ENCODE data around the gene FOXA1. TPM values are rescaled to one million over a fixed set of nuclear protein-coding genes. Genes with fewer than 3 reads are reported as not detected.

Gene FOXA1
- total RNA-seq, 1 donor from 2014 or later: 17.3 TPM

DNA sequence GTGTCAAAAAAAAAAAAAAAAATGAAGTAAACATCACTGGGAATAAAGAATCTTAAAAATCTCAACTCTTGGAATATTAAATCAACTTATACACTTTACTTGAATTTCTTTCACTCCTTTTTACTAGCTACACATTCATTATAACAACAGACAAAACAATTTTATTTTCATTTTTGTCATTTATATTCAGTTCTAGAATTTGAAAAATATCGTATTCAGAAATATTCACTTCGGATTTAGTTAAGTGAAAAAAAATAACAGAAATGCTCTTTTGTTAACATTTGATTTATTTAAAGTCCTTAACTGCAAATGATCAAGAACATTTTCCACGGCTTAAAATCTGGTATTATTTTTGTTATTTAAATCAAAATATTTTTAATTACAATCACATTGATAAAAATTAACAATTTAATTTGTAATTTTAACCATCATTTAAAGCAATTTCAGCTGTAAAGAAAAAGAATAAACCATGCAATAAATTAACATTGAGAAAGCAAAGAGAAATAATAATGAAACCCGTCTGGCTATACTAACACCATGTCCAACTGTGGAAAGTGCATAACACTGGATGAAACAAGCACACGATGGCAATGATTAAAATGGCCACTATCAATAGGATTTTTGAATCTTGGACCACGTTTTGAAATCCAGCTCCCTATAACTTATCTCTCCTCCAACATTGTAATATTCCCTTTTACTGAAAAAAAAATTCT lies 5.2 kb downstream of the FOXA1 start:
- DNase-seq (ENCODE audit: low spot score): no peak

GRCh38 chr14:37588956-37589714 lies 5.9 kb downstream of the FOXA1 start:
- DNase-seq (ENCODE audit: low spot score): no peak

DNA sequence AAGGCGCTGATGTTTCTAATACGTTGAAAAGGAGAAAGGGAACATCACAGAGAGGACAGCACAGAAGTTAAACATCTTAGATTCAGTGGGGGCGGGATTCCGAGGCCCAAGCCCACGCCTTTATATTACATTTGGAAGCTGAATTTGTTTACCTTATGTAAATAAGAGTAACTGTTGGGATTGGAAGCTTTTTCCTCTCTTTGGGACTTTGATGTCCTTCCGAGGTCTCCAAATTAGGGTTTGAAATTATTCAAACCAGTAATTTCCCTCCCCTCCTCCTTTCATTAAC lies 6.4 kb downstream of the FOXA1 start:
- DNase-seq (ENCODE audit: low spot score): no peak

- no peak for DNase-seq (ENCODE audit: low spot score)
Measured at GRCh38 chr14:37587881-37588666, 7.0 kb downstream of the FOXA1 start.

DNA sequence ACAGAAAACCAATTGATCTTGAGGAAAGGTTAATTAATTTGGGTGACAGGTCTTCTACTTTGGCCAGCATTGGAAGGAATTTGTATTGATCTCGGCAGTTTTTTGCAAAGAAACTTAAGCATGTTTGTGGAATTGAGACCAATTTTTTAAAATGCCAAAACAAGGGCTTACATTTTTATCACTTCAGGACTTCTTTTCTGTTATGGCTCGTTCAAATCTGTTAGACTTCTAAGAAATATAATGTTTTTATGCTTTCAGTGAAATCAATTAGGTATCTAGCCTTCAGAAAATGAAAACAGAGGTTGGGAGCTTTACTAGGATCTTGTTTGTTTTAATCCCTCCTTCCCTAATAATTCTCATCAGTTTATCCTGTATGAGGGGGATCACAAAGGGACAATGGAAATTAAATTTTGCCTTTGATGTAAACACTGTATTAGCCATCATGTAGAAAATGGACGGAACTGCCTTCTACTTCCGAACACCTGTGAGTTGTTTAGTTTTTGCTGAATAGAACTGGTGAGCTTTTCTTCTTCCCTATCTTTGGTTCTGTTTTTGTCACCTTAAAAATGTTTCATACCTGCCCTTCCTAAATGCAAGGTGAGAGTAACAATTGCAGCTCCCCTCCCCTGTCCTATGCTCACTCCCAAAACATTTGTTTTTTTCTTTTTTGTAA lies 7.8 kb downstream of the FOXA1 start:
- DNase-seq (ENCODE audit: low spot score): no peak

GRCh38 chr14:37586797-37587130 lies 8.3 kb downstream of the FOXA1 start:
- no peak for DNase-seq (ENCODE audit: low spot score)

DNA sequence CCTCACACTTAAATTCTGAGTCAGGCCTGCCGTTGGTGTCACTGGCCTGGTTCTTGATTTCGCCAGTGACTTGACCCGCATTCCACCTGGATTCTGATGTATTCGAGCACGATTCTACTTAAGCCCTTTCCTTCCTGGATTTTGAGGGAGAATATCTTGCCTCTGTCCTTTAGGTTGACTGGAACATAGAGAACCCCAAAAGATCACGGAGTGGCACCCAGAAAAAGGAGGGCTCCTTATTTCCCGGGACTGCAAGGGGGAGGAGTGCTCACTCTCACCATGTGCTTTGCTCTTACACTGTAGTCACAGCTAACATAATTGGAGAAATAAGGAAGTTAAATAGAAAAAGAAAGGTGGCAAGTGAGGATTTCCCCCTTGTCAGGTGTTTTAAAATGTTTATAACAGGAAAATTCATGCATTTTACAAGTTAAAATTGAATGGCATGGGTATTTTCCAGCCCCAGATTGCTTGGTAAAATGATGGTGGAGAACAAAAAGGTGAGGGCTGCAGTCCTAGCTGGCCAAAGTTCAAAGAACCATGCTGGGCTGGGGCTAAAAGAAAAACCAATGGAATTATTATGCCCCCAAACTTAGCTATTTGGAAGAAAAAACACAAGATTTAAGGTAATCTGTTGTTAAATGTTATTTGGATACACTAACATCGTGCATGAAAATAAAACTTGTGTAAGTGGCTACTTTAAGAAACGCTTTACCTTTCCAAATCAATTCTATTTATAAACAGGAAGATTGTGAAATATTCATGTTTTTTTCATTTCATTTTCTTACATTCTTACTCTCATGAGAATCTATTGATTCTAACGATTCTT lies 8.9 kb downstream of the FOXA1 start:
- DNase-seq (ENCODE audit: low spot score): no peak

- DNase-seq (ENCODE audit: low spot score): no peak
Measured at GRCh38 chr14:37585101-37585511, 9.9 kb downstream of the FOXA1 start.

GRCh38 chr14:37584211-37585100 lies 10.6 kb downstream of the FOXA1 start:
- no peak for DNase-seq (ENCODE audit: low spot score)

DNA sequence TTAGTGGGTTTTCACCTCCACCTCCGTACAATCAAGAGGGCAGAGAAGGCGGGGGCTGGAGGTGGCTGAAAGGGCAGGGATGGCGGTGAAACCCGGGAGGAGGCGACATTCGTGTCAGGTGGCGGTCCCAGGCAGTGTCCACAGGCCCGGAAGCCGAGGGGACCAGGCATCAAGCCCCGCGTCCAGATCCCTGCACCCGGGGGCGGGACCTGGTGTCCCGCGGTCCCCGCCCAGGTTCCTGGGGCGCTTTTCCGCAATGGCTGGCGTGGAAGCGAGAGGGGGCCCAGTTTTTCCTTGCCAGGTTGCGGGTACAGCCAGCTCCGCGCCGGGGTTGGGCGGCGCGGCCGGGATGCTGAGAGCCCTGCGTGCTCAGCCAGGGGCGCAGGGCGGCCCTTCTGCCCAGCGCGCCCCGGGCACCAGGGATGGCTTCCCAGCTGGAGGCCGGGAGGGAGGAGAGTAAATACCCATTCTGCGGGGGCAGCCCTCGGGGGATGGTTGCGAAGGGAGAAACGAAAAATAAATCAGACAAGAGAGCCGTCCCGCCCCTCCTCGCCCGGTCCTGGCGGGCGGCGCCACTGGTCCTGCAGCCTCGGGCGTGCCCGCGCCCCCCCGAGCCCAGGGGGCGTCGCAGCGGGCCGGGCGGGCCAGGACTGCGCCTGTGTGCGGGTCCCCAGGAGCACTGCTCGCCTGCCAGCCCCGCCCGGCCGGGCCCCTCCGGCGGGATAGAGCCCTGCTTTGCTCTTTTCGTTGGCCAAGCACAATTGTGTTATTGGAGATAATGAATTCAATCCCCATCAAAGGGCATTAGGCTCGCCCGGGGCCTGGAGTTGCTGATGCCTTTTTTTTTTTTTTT lies 11.5 kb downstream of the FOXA1 start:
- DNase-seq (ENCODE audit: low spot score): no peak

DNA sequence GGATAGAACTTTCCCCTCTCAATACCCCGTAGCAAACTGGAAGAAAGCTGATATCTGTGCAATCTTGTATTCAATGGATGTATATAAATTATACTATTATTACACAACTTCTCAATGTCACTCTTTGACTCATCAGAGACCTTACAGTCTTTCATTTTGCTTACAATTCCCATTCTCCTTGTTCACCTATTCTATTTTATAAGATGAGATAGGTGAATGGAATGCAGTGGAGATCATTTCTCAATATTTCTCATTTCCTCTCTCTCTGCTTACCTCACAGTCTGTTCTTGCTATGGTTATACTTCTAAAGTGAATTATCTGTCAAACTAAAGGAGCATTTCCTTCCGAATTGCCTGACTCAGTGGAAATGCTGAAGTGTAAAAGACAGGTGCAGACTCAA lies 14.9 kb downstream of the FOXA1 start:
- no peak for DNase-seq (ENCODE audit: low spot score)

DNA sequence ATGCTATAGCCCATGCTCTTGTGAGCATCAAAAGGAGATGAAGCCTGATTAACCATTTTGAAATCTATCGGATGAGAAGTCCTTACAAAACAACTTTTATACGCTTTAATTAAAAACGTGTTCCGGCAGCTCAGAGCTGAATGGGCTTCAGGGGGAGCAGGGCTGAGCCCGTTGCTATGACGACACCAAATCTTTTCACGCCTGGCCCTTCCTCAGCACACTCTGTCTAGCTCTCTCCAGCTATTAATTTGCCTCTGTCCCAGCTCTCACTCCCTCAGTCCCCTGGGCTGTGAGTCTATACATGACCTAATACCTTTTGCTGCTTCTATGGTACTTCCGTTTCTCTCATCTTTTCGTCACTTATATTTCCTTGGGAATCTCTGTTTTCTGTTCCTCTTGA lies 15.8 kb downstream of the FOXA1 start:
- no peak for DNase-seq (ENCODE audit: low spot score)

DNA sequence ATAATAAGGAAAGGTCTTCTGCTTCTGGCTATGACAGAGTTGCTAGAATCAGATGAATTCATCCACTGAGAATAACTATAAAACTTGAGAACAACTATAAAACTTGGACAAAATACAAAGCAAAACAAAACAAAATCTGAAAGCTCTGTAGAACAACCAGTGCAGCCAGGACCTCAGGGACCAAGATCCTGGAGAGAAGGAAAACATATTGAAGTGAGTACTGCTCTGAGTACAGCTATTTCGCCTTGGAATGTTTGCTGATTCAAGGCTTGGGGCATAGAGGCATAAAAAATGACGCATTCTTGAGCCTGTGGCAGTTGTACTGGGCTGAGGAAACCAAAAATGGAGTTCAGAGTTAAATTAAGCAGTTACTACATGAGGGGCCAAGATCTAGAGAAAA lies 21.7 kb downstream of the FOXA1 start:
- no peak for DNase-seq (ENCODE audit: low spot score)

DNA sequence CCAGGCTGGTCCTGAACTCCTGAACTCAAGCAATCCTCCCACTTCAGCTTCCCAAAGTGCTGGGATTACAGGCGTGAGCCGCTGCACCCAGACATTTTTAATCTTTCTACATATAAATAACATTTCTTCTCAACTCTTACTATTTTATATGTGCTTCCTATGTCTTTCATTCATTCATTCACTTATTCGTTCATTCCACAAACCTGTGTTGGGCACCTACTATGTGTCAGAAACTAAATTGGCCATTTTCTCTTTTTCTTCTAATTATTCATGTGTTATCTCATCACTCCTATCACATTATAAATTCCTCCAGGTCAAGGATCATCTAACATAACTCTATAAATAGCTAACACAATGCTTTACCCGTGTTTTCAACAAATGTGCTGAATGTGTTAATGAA lies 23.7 kb downstream of the FOXA1 start:
- no peak for DNase-seq (ENCODE audit: low spot score)

DNA sequence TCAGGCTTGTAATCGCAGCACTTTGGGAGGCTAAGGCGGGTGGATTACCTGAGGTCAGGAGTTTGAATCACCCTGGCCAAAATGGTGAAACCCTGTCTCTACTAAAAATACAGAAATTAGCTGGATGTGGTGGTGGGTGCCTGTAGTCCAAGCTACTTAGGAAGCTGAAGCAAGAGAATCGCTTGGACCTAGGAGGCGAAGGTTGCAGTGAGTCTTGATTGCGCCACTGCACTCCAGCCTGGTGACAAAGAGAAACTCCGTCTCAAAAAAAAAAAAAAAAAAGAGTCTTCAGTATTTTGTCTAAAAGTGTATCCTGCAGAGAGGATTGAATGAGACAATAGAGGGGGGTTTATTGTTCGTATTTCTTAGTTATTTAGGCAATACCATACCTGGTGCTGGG lies 25.3 kb downstream of the FOXA1 start:
- DNase-seq (ENCODE audit: low spot score): no peak

DNA sequence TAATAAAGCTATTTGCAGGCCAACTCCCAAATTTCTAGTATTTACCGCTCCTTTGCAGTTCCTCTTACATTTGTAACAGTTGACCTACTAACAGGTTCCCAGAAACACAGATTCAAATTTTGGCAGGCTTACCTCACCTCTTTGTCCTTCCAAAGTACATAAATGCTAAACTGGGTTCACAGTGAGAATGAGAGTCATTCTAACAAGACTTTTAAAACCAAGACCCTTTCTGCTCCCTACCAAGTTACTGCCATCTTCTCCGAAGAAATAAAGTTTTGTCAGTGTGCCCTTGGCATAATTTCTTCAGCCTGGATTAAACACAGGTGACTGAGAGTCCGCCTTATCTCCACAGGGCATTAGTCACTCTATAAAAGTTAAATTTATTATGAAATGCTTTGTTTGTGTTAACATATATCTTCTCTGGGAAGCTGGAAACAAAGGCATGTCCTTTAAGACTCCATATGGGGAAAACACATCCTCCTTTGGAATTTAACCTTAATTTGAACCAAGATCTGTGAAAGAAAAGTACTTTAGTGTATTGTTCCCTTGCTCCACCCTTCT lies 28.2 kb downstream of the FOXA1 start:
- no peak for DNase-seq (ENCODE audit: low spot score)

GRCh38 chr14:37565550-37565949 lies 29.5 kb downstream of the FOXA1 start:
- DNase-seq (ENCODE audit: low spot score): no peak

- no peak for DNase-seq (ENCODE audit: low spot score)
Measured at GRCh38 chr14:37563189-37563588, 31.9 kb downstream of the FOXA1 start.

GRCh38 chr14:37559386-37559785 lies 35.7 kb downstream of the FOXA1 start:
- DNase-seq (ENCODE audit: low spot score): no peak

Measured in mucosa of gallbladder (tissue), 1 donor.